GM18511 (cell line): Measurements from ENCODE around the gene GOLGA3.
"Not testable (repeated sequence)": the region's sequence is repeated elsewhere in the genome, so short reads cannot be mapped to it uniquely, and the experiment has no call there.

Experiments
- ATAC-seq: cut with Tn5 transposase; IDR thresholded peaks from one replicate; pipeline ENCODE4 v1.9.1; 2021; ENCODE audit warnings: mild to moderate bottlenecking, moderate library complexity; ENCODE audit not compliant: unreplicated experiment

GOLGA3 gene

GRCh38 chr12:132754160-132754932 is 74.3 kb downstream of the GOLGA3 start:
- ATAC-seq, result no peak

- not testable (repeated sequence) for ATAC-seq
Measured at GRCh38 chr12:132753670-132754069, 75.0 kb downstream of the GOLGA3 start.

GRCh38 chr12:132748319-132748718 is 80.3 kb downstream of the GOLGA3 start:
- no peak for ATAC-seq

GRCh38 chr12:132747896-132748295 is 80.8 kb downstream of the GOLGA3 start:
- ATAC-seq, result no peak

- ATAC-seq, result no peak
Measured at GRCh38 chr12:132747395-132747794, 81.3 kb downstream of the GOLGA3 start.

- no peak for ATAC-seq
Measured at GRCh38 chr12:132746613-132747012, 82.1 kb downstream of the GOLGA3 start.

- no peak for ATAC-seq
Measured at GRCh38 chr12:132743831-132744230, 84.8 kb downstream of the GOLGA3 start.

GRCh38 chr12:132741620-132742019 is 87.0 kb downstream of the GOLGA3 start:
- ATAC-seq, result no peak

- ATAC-seq, result no peak
Measured at GRCh38 chr12:132740652-132741051, 88.0 kb downstream of the GOLGA3 start.

GRCh38 chr12:132740313-132740646 is 88.4 kb downstream of the GOLGA3 start:
- no peak for ATAC-seq

GRCh38 chr12:132739600-132740312 is 88.9 kb downstream of the GOLGA3 start:
- no peak for ATAC-seq

- no peak for ATAC-seq
Measured at GRCh38 chr12:132736913-132737312, 91.8 kb downstream of the GOLGA3 start.

GRCh38 chr12:132736378-132736777 is 92.3 kb downstream of the GOLGA3 start:
- ATAC-seq, result no peak

GRCh38 chr12:132735496-132735895 is 93.2 kb downstream of the GOLGA3 start:
- ATAC-seq, result no peak

- ATAC-seq, result no peak
Measured at GRCh38 chr12:132734206-132734605, 94.5 kb downstream of the GOLGA3 start.

GRCh38 chr12:132731574-132731973 is 97.1 kb downstream of the GOLGA3 start:
- ATAC-seq, result no peak

- no peak for ATAC-seq
Measured at GRCh38 chr12:132730353-132730752, 98.3 kb downstream of the GOLGA3 start.

- ATAC-seq, result no peak
Measured at GRCh38 chr12:132729541-132730320, 98.9 kb downstream of the GOLGA3 start.

- ATAC-seq, result no peak
Measured at GRCh38 chr12:132728502-132728901, 100.2 kb downstream of the GOLGA3 start.

- no peak for ATAC-seq
Measured at GRCh38 chr12:132727091-132727794, 101.4 kb downstream of the GOLGA3 start.

GRCh38 chr12:132726386-132726785 is 102.3 kb downstream of the GOLGA3 start:
- ATAC-seq, result no peak
